SK-N-SH (cell line): ENCODE data around the gene CXCL17. TPM values are rescaled to one million over a fixed set of nuclear protein-coding genes. Genes with fewer than 3 reads are reported as not detected.

Source experiments
- CTCF ChIA-PET: fragments of 300-600, 350-600 bp; formaldehyde crosslinking; extraction: SDS; loops from one replicate; lab custom pipeline; 2021; lab: Yijun Ruan, JAX
- POLR2A ChIA-PET: fragments of 350-600 bp; sonication (Branson Sonifier 250); formaldehyde crosslinking; extraction: SDS; loops from one replicate; lab custom pipeline; 2020; ENCODE audit warnings: antibody characterized with exemption, inconsistent platforms; lab: Yijun Ruan, JAX
- DNase-seq: peaks from one replicate; pipeline ENCODE4 v3.0.0; 2012
- H2AFZ ChIP-seq: fragments of 200-600 bp; sonication (generic); 2 replicates; pipeline ENCODE4 v1.8.1; 2016; ENCODE audit warnings: antibody characterized with exemption, mild to moderate bottlenecking, low read depth
- H3F3A ChIP-seq: fragments of 200-600 bp; sonication (generic); replicated peaks from 2 replicates; pipeline ENCODE3; 2016; ENCODE audit warnings: antibody characterized with exemption, mild to moderate bottlenecking; ENCODE audit not compliant: insufficient read depth
- H3K27ac ChIP-seq, 2 experiments: fragments of 200-500 bp in 1 of 2; fragments of 200-600 bp in 1 of 2; sonication (Bioruptor generic) in 1 of 2; sonication (generic), shearing (Covaris generic) in 1 of 2; 2 replicates each; pipeline versions ENCODE4 v1.5.1 to v1.6.1; 2014 to 2016; ENCODE audit warnings: low read depth in 2 of 2, inconsistent platforms in 1 of 2, low read length in 1 of 2, mild to moderate bottlenecking in 1 of 2, mixed read lengths in 1 of 2
- H3K27me3 ChIP-seq: fragments of 200-600 bp; sonication (generic), shearing (Covaris generic); 2 replicates; pipeline ENCODE4 v1.6.1; 2016; ENCODE audit warnings: mixed run types; ENCODE audit not compliant: insufficient read depth
- H3K36me3 ChIP-seq, 2 experiments: fragments of 200-500 bp in 1 of 2; fragments of 200-600 bp in 1 of 2; sonication (Bioruptor generic) in 1 of 2; sonication (generic) in 1 of 2; replicated peaks in 1 of 2; 2 replicates each; pipeline versions ENCODE3 to v1.5.1; 2014 to 2016; ENCODE audit warnings: low read length in 1 of 2, mild to moderate bottlenecking in 1 of 2; ENCODE audit not compliant: insufficient read depth in 2 of 2, control insufficient read depth in 1 of 2
- H3K4me1 ChIP-seq, 2 experiments: fragments of 200-500 bp in 1 of 2; fragments of 200-600 bp in 1 of 2; sonication (Bioruptor generic) in 1 of 2; sonication (generic), shearing (Covaris generic) in 1 of 2; 2 replicates each; pipeline versions ENCODE4 v1.5.1 to v1.6.1; 2014 to 2016; ENCODE audit warnings: low read depth in 1 of 2, low read length in 1 of 2, mixed run types in 1 of 2; ENCODE audit not compliant: insufficient read depth in 2 of 2, control insufficient read depth in 1 of 2
- H3K4me2 ChIP-seq: fragments of 200-600 bp; sonication (generic), shearing (Covaris generic); 2 replicates; pipeline ENCODE4 v1.6.1; 2017; ENCODE audit warnings: mixed run types
- H3K4me3 ChIP-seq, 2 experiments: fragments of 200-500 bp in 1 of 2; fragments of 200-600 bp in 1 of 2; sonication (Bioruptor generic) in 1 of 2; sonication (generic), shearing (Covaris generic) in 1 of 2; 2 replicates each; pipeline versions ENCODE4 v1.5.1 to v1.8.1; 2014 to 2016; ENCODE audit warnings: low read depth in 2 of 2, inconsistent platforms in 1 of 2, low read length in 1 of 2, mild to moderate bottlenecking in 1 of 2, mixed read lengths in 1 of 2, moderate library complexity in 1 of 2
- H3K79me2 ChIP-seq: fragments of 200-600 bp; sonication (generic); 2 replicates; pipeline ENCODE4 v1.8.1; 2017; ENCODE audit warnings: mild to moderate bottlenecking; ENCODE audit not compliant: insufficient read depth
- H3K9ac ChIP-seq: fragments of 200-600 bp; sonication (generic); 2 replicates; pipeline ENCODE4 v1.6.1; 2017; ENCODE audit warnings: mixed run types
- H3K9me2 ChIP-seq: fragments of 200-600 bp; sonication (generic); 2 replicates; pipeline ENCODE4 v1.6.1; 2017; ENCODE audit warnings: mixed run types
- H3K9me3 ChIP-seq: fragments of 200-600 bp; sonication (generic); 2 replicates; pipeline ENCODE4 v1.6.1; 2017; ENCODE audit warnings: mixed run types, mild to moderate bottlenecking, moderate library complexity
- H4K20me1 ChIP-seq: fragments of 200-600 bp; sonication (generic); 2 replicates; pipeline ENCODE4 v1.6.1; 2017; ENCODE audit warnings: mild to moderate bottlenecking, mixed run types; ENCODE audit not compliant: insufficient read depth
- CHD2 ChIP-seq: fragments of 150-350 bp; IDR thresholded peaks from 2 replicates; pipeline ENCODE4 v1.6.1; 2018; ENCODE audit warnings: low read length; ENCODE audit not compliant: partially characterized antibody
- FOSL2 ChIP-seq: IDR thresholded peaks from 2 replicates; pipeline ENCODE4 v1.4.0; 2012; ENCODE audit warnings: low read depth, mild to moderate bottlenecking, moderate library complexity, borderline replicate concordance
- IRF3 ChIP-seq: fragments of 150-350 bp; IDR thresholded peaks from 2 replicates; pipeline ENCODE4 v1.6.1; 2016; ENCODE audit warnings: mild to moderate bottlenecking, low read depth, low read length
- POLR2AphosphoS5 ChIP-seq: IDR thresholded peaks from 2 replicates; pipeline ENCODE4 v1.6.1; 2012; ENCODE audit warnings: low read depth, low read length
- REST ChIP-seq: IDR thresholded peaks from 2 replicates; pipeline ENCODE4 v1.6.1; 2012; ENCODE audit warnings: mild to moderate bottlenecking, low read depth, low read length, moderate library complexity
- RFX5 ChIP-seq: IDR thresholded peaks from 2 replicates; pipeline ENCODE4 v1.6.1; 2012; ENCODE audit warnings: mild to moderate bottlenecking, improper control_type of control experiment, low read length
- RXRA ChIP-seq: IDR thresholded peaks from 2 replicates; pipeline ENCODE4 v1.4.0; 2012; ENCODE audit warnings: low read depth, mild to moderate bottlenecking, borderline replicate concordance
- SMC3 ChIP-seq: IDR thresholded peaks from 2 replicates; pipeline ENCODE4 v1.6.1; 2012; ENCODE audit warnings: low read depth, low read length, improper control_type of control experiment
- TAF1 ChIP-seq: IDR thresholded peaks from 2 replicates; pipeline ENCODE4 v1.6.1; 2012; ENCODE audit warnings: low read depth, mild to moderate bottlenecking, low read length, moderate library complexity, borderline replicate concordance
- YY1 ChIP-seq: IDR thresholded peaks from 2 replicates; pipeline ENCODE4 v1.4.0; 2012; ENCODE audit warnings: low read depth, mild to moderate bottlenecking
- WGBS: methylation state at CpG from one replicate; pipeline ENCODE4 v1.1.6; 2017; ENCODE audit warnings: low lambda C conversion rate; 5-methylcytosine and 5-hydroxymethylcytosine counted together
- polyA plus RNA-seq, 3 experiments: library from polyadenylated mRNA; depleted of rRNA; stranded (reverse); fragments of >200 nt; gene quantifications; 2 replicates each; pipeline ENCODE4 v1.2.3, GENCODE V29; 2012

The CXCL17 gene
- polyA plus RNA-seq, 1 of the 3 experiments (the other 2 are of a cell fraction), result not detected

GRCh38 chr19:42409477-42409876 is 33.3 kb downstream of the CXCL17 start:
- Histone ChIP-seq H3K4me3 (no peak overlapping the region), H4K20me1 (no peaks in the 10 kb centered on the region), H3K9ac (no peak overlapping the region), H3F3A (no peaks in the 10 kb centered on the region), H3K4me2 (no peak overlapping the region), H3K9me3 (no peaks in the 10 kb centered on the region), H3K36me3 (peaks cover 0 to 6% of the 10 kb centered on the region in 2 experiments), H3K79me2 (no peaks in the 10 kb centered on the region), H3K27ac (no peak overlapping the region; a peak in 1 of 4 replicates), H3K4me1 (peaks cover 0 to 20% of the 10 kb centered on the region in 2 experiments; a peak in 1 of 4 replicates), H2AFZ (no peak overlapping the region), H3K27me3 (no peaks in the 10 kb centered on the region), H3K9me2 (no peaks in the 10 kb centered on the region)
- DNase-seq, result peak; percentile 54
- 80% methylated on average over 5 of the region's 6 CpGs for WGBS
- CTCF ChIA-PET, result interaction anchor here (0.9 to 4.4 kb wide), 2 partner anchors 8 to 31 kb away, joined by 3 to 33 read pairs; no protein-coding TSS in a partner anchor
- POLR2A ChIA-PET, result no interaction called here
- TF ChIP-seq FOSL2 (no peak), POLR2AphosphoS5 (no peak), CHD2 (no peak), YY1 (no peak)

- ChIA-PET POLR2A (no interaction called here), CTCF (interaction anchor here (1.6 kb wide), 1 partner anchor 12 kb away, joined by 6 read pairs; no protein-coding TSS in a partner anchor)
- H3K79me2 ChIP-seq, result no peaks in the 10 kb centered on the region
- H3K4me3 ChIP-seq, result no peak overlapping the region
- no peak overlapping the region for H3K27ac ChIP-seq
- no peaks in the 10 kb centered on the region for H3K27me3 ChIP-seq
- no peak for DNase-seq
- no peaks in the 10 kb centered on the region for H3K9me3 ChIP-seq
- 93% methylated on average over 7 of the region's 10 CpGs for WGBS
- no peak overlapping the region for H3K9ac ChIP-seq
- no peaks in the 10 kb centered on the region for H3K9me2 ChIP-seq
- TF ChIP-seq TAF1 (no peak), RFX5 (no peak), RXRA (no peak)
- H4K20me1 ChIP-seq, result no peaks in the 10 kb centered on the region
- H3F3A ChIP-seq, result no peaks in the 10 kb centered on the region
- H2AFZ ChIP-seq, result no peak overlapping the region
- H3K36me3 ChIP-seq, result peaks cover 0 to 7% of the 10 kb centered on the region in 2 experiments
- H3K4me1 ChIP-seq, result peaks cover 0 to 22% of the 10 kb centered on the region in 2 experiments; a peak in 1 of 4 replicates
- no peak overlapping the region for H3K4me2 ChIP-seq
Measured at GRCh38 chr19:42407816-42408175, 35.0 kb downstream of the CXCL17 start.

- WGBS, result 96% methylated on average over 27 of the region's 30 CpGs
Measured at GRCh38 chr19:42407085-42407815, 35.5 kb downstream of the CXCL17 start.

More at GRCh38 chr19:42407085-42407815, 35.5 kb downstream of the CXCL17 start:
- DNase-seq, result peak; percentile 24
- Histone ChIP-seq H3K4me2 (no peak overlapping the region), H3K9me3 (no peaks in the 10 kb centered on the region), H3K4me1 (peaks cover 0 to 22% of the 10 kb centered on the region in 2 experiments; a peak in 1 of 4 replicates), H3K27me3 (no peaks in the 10 kb centered on the region), H3K27ac (no peak overlapping the region), H2AFZ (no peak overlapping the region), H3K9me2 (no peaks in the 10 kb centered on the region), H3K79me2 (no peaks in the 10 kb centered on the region), H4K20me1 (no peaks in the 10 kb centered on the region), H3K36me3 (peaks cover 0 to 7% of the 10 kb centered on the region in 2 experiments), H3K4me3 (no peak overlapping the region), H3K9ac (no peak overlapping the region), H3F3A (no peaks in the 10 kb centered on the region)
- ChIA-PET CTCF (interaction anchor here (1.6 kb wide), 2 partner anchors 13 to 31 kb away, joined by 4 to 6 read pairs; no protein-coding TSS in a partner anchor), POLR2A (no interaction called here)
- TF ChIP-seq REST (no peak), FOSL2 (no peak), IRF3 (no peak), SMC3 (no peak)
